GM18526 (cell line): ENCODE measurements around the gene PARD3B.

Source experiments
- POLR2A ChIP-seq: IDR thresholded peaks from 3 replicates; pipeline ENCODE4 v1.6.1; 2011; ENCODE audit not compliant: insufficient read length; ENCODE audit errors: extremely low read depth

PARD3B gene

GRCh38 chr2:204876311-204876710, 331.0 kb downstream of the PARD3B start:
- no peak for TF ChIP-seq POLR2A

- no peak for TF ChIP-seq POLR2A
Observed at GRCh38 chr2:204877691-204878090, 332.4 kb downstream of the PARD3B start.

GRCh38 chr2:204880928-204881327, 335.7 kb downstream of the PARD3B start:
- no peak for TF ChIP-seq POLR2A

GRCh38 chr2:204881655-204882054, 336.4 kb downstream of the PARD3B start:
- no peak for TF ChIP-seq POLR2A

GRCh38 chr2:204885747-204886146, 340.5 kb downstream of the PARD3B start:
- TF ChIP-seq POLR2A = no peak

- no peak for TF ChIP-seq POLR2A
Observed at GRCh38 chr2:204886713-204887112, 341.4 kb downstream of the PARD3B start.

GRCh38 chr2:204888222-204888621, 342.9 kb downstream of the PARD3B start:
- no peak for TF ChIP-seq POLR2A

GRCh38 chr2:204890680-204891079, 345.4 kb downstream of the PARD3B start:
- TF ChIP-seq POLR2A = no peak

GRCh38 chr2:204891739-204892138, 346.5 kb downstream of the PARD3B start:
- no peak for TF ChIP-seq POLR2A

GRCh38 chr2:204892506-204893255, 347.4 kb downstream of the PARD3B start:
- TF ChIP-seq POLR2A = no peak

- TF ChIP-seq POLR2A = no peak
Observed at GRCh38 chr2:204896146-204896545, 350.9 kb downstream of the PARD3B start.

- no peak for TF ChIP-seq POLR2A
Observed at GRCh38 chr2:204897561-204897960, 352.3 kb downstream of the PARD3B start.

GRCh38 chr2:204898928-204899640, 353.8 kb downstream of the PARD3B start:
- no peak for TF ChIP-seq POLR2A

GRCh38 chr2:204899983-204900382, 354.7 kb downstream of the PARD3B start:
- TF ChIP-seq POLR2A = no peak

- no peak for TF ChIP-seq POLR2A
Observed at GRCh38 chr2:204900487-204900886, 355.2 kb downstream of the PARD3B start.

- TF ChIP-seq POLR2A = no peak
Observed at GRCh38 chr2:204900910-204901309, 355.6 kb downstream of the PARD3B start.
